ENCODE data around the gene GALNT18.

- TF ChIP-seq CTCF (IDR thresholded peaks at IDR 0.05; ENCODE audit: insufficient read depth, low read length, poor library complexity, severe bottlenecking) (no peak), EZH2phosphoT487 (conservative IDR thresholded peaks at IDR 0.05; ENCODE audit: low read length) (no peak)
Observed at GRCh38 chr11:11349106-11349825, 272.5 kb downstream of the GALNT18 start.

All from SU-DHL-6 (cell line).